Activated CD4-positive, alpha-beta T cell treated with anti-CD3 and anti-CD28 coated beads, Interleukin-10, Interleukin-2, amounts not matched to agents 100 ng/mL and 50 ng/mL, durations not matched to agents 16 hours and 8 hours (primary cell): Measurements from ENCODE around the gene PEX5L.

Experiments used
- DNase-seq: peaks from one replicate; pipeline ENCODE4 v3.0.0-alpha.2; 2020

The PEX5L gene

GRCh38 chr3:179766416-179767133, 270.2 kb downstream of the PEX5L start:
- DNase-seq, result no peak

- no peak for DNase-seq
Measured at GRCh38 chr3:179765396-179765795, 271.3 kb downstream of the PEX5L start.

- no peak for DNase-seq
Measured at GRCh38 chr3:179760944-179761343, 275.8 kb downstream of the PEX5L start.

DNA sequence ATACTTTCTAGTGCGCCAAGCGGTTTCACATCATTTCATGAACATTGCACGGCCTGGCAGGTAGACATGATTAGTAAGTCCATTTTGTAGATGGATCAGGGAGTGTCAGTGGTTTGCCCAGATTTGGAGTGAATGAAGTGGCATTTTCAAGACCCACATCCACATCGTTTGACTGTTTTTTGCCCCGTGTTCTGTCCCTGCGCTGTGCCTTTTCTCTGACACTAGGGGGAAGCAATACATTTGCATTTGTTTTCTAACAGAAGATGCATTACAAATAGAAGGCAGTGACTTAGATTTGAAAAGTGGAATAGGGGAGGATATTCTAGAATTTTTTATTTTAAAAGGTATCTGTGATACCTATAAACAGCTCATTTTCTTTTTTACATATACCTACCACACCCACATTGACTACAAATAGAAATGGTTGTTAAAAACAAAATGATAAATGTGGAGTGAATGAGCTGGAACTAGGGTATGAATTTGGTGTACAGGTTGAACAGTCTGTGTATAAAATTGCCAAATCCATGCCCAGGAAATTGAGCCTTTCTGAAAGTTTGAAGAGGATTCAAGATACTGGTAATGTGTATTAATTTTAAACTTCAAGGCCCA, 285.9 kb downstream of the PEX5L start:
- DNase-seq, result peak; percentile 38

GRCh38 chr3:179745716-179746115, 291.0 kb downstream of the PEX5L start:
- DNase-seq, result no peak

DNA sequence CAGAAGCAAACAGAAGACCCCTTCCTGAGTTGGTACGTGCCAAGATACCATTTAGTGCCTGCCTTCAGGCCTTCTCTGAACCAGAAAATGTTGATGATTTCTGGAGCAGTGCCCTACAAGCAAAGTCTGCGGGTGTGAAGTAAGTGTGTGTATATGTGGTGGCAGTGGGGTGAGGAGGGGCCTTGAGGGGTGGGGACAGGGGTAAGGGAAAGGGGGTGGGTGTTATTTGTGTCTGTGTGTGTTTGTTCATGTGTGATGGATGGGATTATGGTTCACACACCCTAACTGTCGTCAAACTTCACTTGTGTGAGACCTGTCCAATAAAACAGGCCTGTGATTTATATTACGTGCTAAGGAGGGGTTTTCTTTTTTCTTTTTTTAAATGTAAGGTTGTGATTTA, 291.7 kb downstream of the PEX5L start:
- no peak for DNase-seq
